ENCODE measurements around the gene TMPRSS7.
"Not testable (repeated sequence)": the region's sequence is repeated elsewhere in the genome, so short reads cannot be mapped to it uniquely, and the experiment has no call there.

The TMPRSS7 gene

GRCh38 chr3:112012205-112012992 is 22.1 kb upstream of the TMPRSS7 start:
- no peak for DNase-seq

GRCh38 chr3:112013058-112013783 is 21.3 kb upstream of the TMPRSS7 start:
- peak; percentile 67 for DNase-seq

GRCh38 chr3:112013784-112014143 is 20.8 kb upstream of the TMPRSS7 start:
- DNase-seq: no peak

- no peak for DNase-seq
These were observed 17.4 kb upstream of the TMPRSS7 start for GRCh38 chr3:112017091-112017490.

GRCh38 chr3:112018712-112019111 is 15.8 kb upstream of the TMPRSS7 start:
- DNase-seq: no peak

GRCh38 chr3:112019716-112020115 is 14.8 kb upstream of the TMPRSS7 start:
- DNase-seq: no peak

GRCh38 chr3:112020674-112021085 is 13.9 kb upstream of the TMPRSS7 start:
- DNase-seq: no peak

- no peak for DNase-seq
These were observed 7.4 kb upstream of the TMPRSS7 start for GRCh38 chr3:112027142-112027541.

GRCh38 chr3:112027826-112028225 is 6.7 kb upstream of the TMPRSS7 start:
- no peak for DNase-seq

- no peak for DNase-seq
These were observed 3.6 kb upstream of the TMPRSS7 start for GRCh38 chr3:112030901-112031300.

GRCh38 chr3:112032098-112032731 is 2.3 kb upstream of the TMPRSS7 start:
- DNase-seq: no peak

- no peak for DNase-seq
These were observed 705 bp downstream of the TMPRSS7 start for GRCh38 chr3:112035241-112035640.

GRCh38 chr3:112037194-112037593 is 2.7 kb downstream of the TMPRSS7 start:
- DNase-seq: not testable (repeated sequence)

GRCh38 chr3:112038863-112039262 is 4.3 kb downstream of the TMPRSS7 start:
- no peak for DNase-seq

- no peak for DNase-seq
These were observed 6.8 kb downstream of the TMPRSS7 start for GRCh38 chr3:112041321-112041720.

GRCh38 chr3:112042842-112043280 is 8.3 kb downstream of the TMPRSS7 start:
- DNase-seq: no peak

GRCh38 chr3:112043621-112044201 is 9.2 kb downstream of the TMPRSS7 start:
- peak; percentile 67 for DNase-seq

- DNase-seq: no peak
These were observed 12.1 kb downstream of the TMPRSS7 start for GRCh38 chr3:112046599-112046998.

- DNase-seq: no peak
These were observed 12.7 kb downstream of the TMPRSS7 start for GRCh38 chr3:112047264-112047663.

GRCh38 chr3:112048911-112049310 is 14.4 kb downstream of the TMPRSS7 start:
- DNase-seq: no peak

GRCh38 chr3:112053229-112053628 is 18.7 kb downstream of the TMPRSS7 start:
- no peak for DNase-seq

- DNase-seq: no peak
These were observed 22.0 kb downstream of the TMPRSS7 start for GRCh38 chr3:112056451-112056929.

- no peak for DNase-seq
These were observed 25.0 kb downstream of the TMPRSS7 start for GRCh38 chr3:112059497-112059896.

All from CD4-positive, alpha-beta T cell treated with Interleukin-17A for 1 hour (primary cell).